Measurements from ENCODE around the gene GJD4. TPM values are rescaled to one million over a fixed set of nuclear protein-coding genes. Genes with fewer than 3 reads are reported as not detected.

The GJD4 gene
- total and polyA plus RNA-seq, 2 donors (not counting 1 experiment from before 2014, with no cell fraction given), result not detected

DNA sequence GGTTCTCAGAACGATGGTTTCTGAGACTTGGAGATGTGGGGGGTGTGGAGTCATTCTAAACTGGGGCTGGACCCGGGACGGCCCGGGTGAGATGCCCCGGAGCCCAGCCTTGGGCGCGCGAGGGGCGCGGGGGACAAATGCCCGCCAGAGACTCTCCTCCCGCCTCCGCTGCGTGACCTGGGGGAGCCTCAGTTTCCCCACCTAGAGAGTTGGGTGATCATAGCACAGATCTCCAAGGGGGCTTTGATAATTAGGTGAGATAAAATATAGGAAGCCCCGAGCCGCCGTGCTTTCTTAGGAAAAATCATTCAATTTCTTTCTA is 37.6 kb downstream of the GJD4 start:
- Histone ChIP-seq H4K20me1 (ENCODE audit: control insufficient read depth, insufficient read depth, low read length, poor library complexity, severe bottlenecking) (no peaks in the 10 kb centered on the region), H3K36me3 (replicated peaks in 1 of 2; ENCODE audit: control extremely low read depth in 1 of 2, control insufficient read depth in 1 of 2, extremely low read depth in 1 of 2, insufficient read depth in 2 of 2, low read length in 1 of 2) (no peaks in the 10 kb centered on the region), H3K79me2 (ENCODE audit: control insufficient read depth, insufficient read depth, low read length) (no peaks in the 10 kb centered on the region), H3K9me3 (ENCODE audit: control extremely low read depth in 1 of 3, control insufficient read depth in 2 of 3, insufficient read depth in 1 of 3, low read length in 2 of 3) (peaks cover 0 to 9% (median 0%) of the 10 kb centered on the region in 3 donors), H3K4me3 (ENCODE audit: control extremely low read depth in 1 of 5, extremely low read depth in 1 of 5, insufficient read depth in 1 of 5, low read depth in 2 of 5, low read length in 4 of 5) (peak overlapping the region; percentile 45 to 74 (median 63)), H3K4me2 (replicated peaks; ENCODE audit: low read depth, low read length, poor library complexity, severe bottlenecking) (peak overlapping the region; percentile 85), H3K4me1 (ENCODE audit: control insufficient read depth in 2 of 2, insufficient read depth in 2 of 2, low read length in 2 of 2) (peaks cover 22 to 29% of the 10 kb centered on the region in 2 donors), H3K27me3 (replicated peaks in 1 of 4; ENCODE audit: control extremely low read depth in 1 of 4, control insufficient read depth in 3 of 4, insufficient read depth in 4 of 4, low read length in 3 of 4) (peaks cover 0 to 37% (median 18%) of the 10 kb centered on the region in 4 experiments), H2AFZ (ENCODE audit: insufficient read depth, low read depth, low read length, poor library complexity, severe bottlenecking) (peak overlapping the region; percentile 79), H3K27ac (ENCODE audit: low read length in 2 of 2) (no peak overlapping the region), H3K9ac (ENCODE audit: low read length) (peak overlapping the region; percentile 73)
- intact Hi-C loops (cut with micrococcal nuclease), result loop anchor here (1.0 to 5.0 kb wide), 3 partner anchors 263 to 515 kb away; partner anchors contain the start of genes CCNY and CREM
- Mint-ChIP-seq H3K27ac (no peak overlapping the region), H3K27me3 (peaks cover 31% of the 10 kb centered on the region), H3K4me1 (peaks cover 29% of the 10 kb centered on the region), H3K4me3 (peak overlapping the region; percentile 94), H3K9me3 (ENCODE audit: insufficient read depth) (no peaks in the 10 kb centered on the region)
- ChIA-PET CTCF (no interaction called here), POLR2A (no interaction called here)
- WGBS (ENCODE audit: insufficient coverage), result 5% methylated on average over 5 of the region's 17 CpGs
- ATAC-seq (ENCODE audit: low read depth), result no peak
- no peak for TF ChIP-seq EZH2 (IDR thresholded peaks at IDR 0.05; ENCODE audit: borderline replicate concordance, insufficient read depth, low read depth, low read length, poor library complexity, severe bottlenecking)
- TF ChIP-seq, protein P1, sequence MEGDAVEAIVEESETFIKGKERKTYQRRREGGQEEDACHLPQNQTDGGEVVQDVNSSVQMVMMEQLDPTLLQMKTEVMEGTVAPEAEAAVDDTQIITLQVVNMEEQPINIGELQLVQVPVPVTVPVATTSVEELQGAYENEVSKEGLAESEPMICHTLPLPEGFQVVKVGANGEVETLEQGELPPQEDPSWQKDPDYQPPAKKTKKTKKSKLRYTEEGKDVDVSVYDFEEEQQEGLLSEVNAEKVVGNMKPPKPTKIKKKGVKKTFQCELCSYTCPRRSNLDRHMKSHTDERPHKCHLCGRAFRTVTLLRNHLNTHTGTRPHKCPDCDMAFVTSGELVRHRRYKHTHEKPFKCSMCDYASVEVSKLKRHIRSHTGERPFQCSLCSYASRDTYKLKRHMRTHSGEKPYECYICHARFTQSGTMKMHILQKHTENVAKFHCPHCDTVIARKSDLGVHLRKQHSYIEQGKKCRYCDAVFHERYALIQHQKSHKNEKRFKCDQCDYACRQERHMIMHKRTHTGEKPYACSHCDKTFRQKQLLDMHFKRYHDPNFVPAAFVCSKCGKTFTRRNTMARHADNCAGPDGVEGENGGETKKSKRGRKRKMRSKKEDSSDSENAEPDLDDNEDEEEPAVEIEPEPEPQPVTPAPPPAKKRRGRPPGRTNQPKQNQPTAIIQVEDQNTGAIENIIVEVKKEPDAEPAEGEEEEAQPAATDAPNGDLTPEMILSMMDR (IDR thresholded peaks at IDR 0.05), result no peak
- no peak for DNase-seq

DNA sequence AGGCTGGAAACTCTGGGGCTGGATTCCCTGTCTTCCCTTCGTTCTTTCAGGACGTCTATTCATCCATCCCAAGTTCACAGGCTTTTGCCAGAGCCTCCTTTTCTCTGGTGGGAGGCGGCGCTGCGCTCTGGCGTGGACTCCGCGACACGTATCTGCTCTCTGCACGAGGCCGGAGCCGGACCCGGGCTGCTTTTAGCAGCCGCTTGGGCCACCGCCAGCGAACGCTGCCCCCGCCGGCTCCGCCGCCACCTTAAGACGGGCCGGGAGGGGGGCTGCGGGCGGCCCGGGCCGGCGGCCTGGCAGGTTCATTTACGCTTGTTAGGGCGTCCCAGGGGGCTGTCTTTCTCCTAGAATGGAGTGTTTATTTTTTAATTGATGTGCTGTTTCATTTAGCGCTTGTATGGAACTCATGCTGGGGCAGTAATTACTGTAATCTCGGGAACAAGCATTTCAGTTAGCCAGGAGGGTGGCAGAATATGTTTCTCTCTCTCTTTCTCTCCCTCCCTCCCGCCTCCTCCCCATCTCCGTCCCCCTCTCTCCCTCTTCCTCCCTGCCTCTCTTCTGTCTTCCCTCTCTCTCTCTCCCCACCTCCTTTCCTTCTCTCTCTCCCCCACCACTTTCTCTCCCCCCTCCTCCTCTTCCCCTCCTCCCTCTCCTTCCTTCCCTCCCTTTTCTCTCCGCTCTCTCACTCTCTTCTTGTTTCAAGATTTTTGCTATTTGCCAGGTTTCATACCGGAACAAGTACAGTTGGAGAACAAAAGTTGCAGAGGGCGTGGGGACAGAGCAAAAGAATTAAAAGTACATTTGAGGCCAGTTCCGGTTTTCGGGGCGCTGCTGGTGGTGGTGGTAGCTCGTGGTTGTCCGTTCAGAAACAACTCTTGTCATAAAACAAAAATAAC is 38.3 kb downstream of the GJD4 start:
- H3K4me2 ChIP-seq (replicated peaks; ENCODE audit: low read depth, low read length, poor library complexity, severe bottlenecking), result peak overlapping the region; percentile 85
- 3% methylated on average over 33 of the region's 42 CpGs for WGBS (ENCODE audit: insufficient coverage)
- no peaks in the 10 kb centered on the region for H3K79me2 ChIP-seq (ENCODE audit: control insufficient read depth, insufficient read depth, low read length)
- H3K4me1 ChIP-seq (ENCODE audit: control insufficient read depth in 2 of 2, insufficient read depth in 2 of 2, low read length in 2 of 2), result peaks cover 22 to 29% of the 10 kb centered on the region in 2 donors
- peak overlapping the region; percentile 79 for H2AFZ ChIP-seq (ENCODE audit: insufficient read depth, low read depth, low read length, poor library complexity, severe bottlenecking)
- intact Hi-C loops (cut with micrococcal nuclease), result loop anchor here (1.0 to 5.0 kb wide), 3 partner anchors 264 to 516 kb away; partner anchors contain the start of genes CCNY and CREM
- ChIA-PET CTCF (interaction anchor here (0.7 to 4.0 kb wide), 3 partner anchors 7 to 248 kb away, joined by 3 to 20 read pairs (median 3); no protein-coding TSS in a partner anchor), POLR2A (interaction anchor here (0.6 kb wide), 1 partner anchor 524 kb away, joined by 3 read pairs; no protein-coding TSS in a partner anchor)
- peaks cover 0 to 9% (median 0%) of the 10 kb centered on the region in 3 donors for H3K9me3 ChIP-seq (ENCODE audit: control extremely low read depth in 1 of 3, control insufficient read depth in 2 of 3, insufficient read depth in 1 of 3, low read length in 2 of 3)
- peak overlapping the region; percentile 45 to 74 (median 63) for H3K4me3 ChIP-seq (ENCODE audit: control extremely low read depth in 1 of 5, extremely low read depth in 1 of 5, insufficient read depth in 1 of 5, low read depth in 2 of 5, low read length in 4 of 5)
- H3K9ac ChIP-seq (ENCODE audit: low read length), result peak overlapping the region; percentile 73
- H3K4me1 Mint-ChIP-seq, result peaks cover 29% of the 10 kb centered on the region
- peak overlapping the region; percentile 94 for H3K4me3 Mint-ChIP-seq
- peak; percentile 45 for DNase-seq
- H3K27me3 ChIP-seq (replicated peaks in 1 of 4; ENCODE audit: control extremely low read depth in 1 of 4, control insufficient read depth in 3 of 4, insufficient read depth in 4 of 4, low read length in 3 of 4), result peaks cover 0 to 31% (median 14%) of the 10 kb centered on the region in 4 experiments
- peaks cover 25% of the 10 kb centered on the region for H3K27me3 Mint-ChIP-seq
- no peak overlapping the region for H3K27ac Mint-ChIP-seq
- no peak for TF ChIP-seq EZH2 (IDR thresholded peaks at IDR 0.05; ENCODE audit: borderline replicate concordance, insufficient read depth, low read depth, low read length, poor library complexity, severe bottlenecking)
- TF ChIP-seq, protein P1 (IDR thresholded peaks at IDR 0.05), result no peak
- no peak for ATAC-seq (ENCODE audit: low read depth)
- no peaks in the 10 kb centered on the region for H4K20me1 ChIP-seq (ENCODE audit: control insufficient read depth, insufficient read depth, low read length, poor library complexity, severe bottlenecking)
- no peaks in the 10 kb centered on the region for H3K9me3 Mint-ChIP-seq (ENCODE audit: insufficient read depth)
- H3K27ac ChIP-seq (ENCODE audit: low read length in 2 of 2), result no peak overlapping the region
- H3K36me3 ChIP-seq (replicated peaks in 1 of 2; ENCODE audit: control extremely low read depth in 1 of 2, control insufficient read depth in 1 of 2, extremely low read depth in 1 of 2, insufficient read depth in 2 of 2, low read length in 1 of 2), result no peaks in the 10 kb centered on the region
